ENCODE data around the gene TMEM212. TPM values are rescaled to one million over a fixed set of nuclear protein-coding genes. Genes with fewer than 3 reads are reported as not detected.
A peak's percentile ranks its signal among the peaks of the same experiment; 100 is the strongest.
"Not testable (repeated sequence)": the region's sequence is repeated elsewhere in the genome, so short reads cannot be mapped to it uniquely, and the experiment has no call there.

Gene TMEM212
- total and polyA plus RNA-seq, 5 donors: not detected

DNA sequence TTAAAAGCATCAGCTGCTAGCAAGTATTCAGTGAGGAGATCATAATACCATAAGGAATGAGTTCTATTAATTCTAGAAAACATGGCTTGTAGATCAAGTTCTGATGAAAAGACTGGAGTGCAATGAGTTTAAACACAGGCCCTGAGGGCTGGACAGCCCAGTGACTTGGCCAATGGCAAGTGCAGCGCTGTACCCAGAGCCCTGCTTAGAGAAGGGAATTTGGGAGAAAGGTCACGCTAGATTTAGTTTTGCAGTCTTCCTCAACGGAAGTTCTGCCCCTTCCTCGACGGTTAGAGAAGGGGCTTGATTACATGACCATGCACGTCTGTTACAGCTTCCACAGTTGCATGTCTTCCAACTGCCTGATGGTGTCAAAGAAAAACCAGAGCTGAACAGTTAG is 4.0 kb downstream of the TMEM212 start:
- whole genome bisulfite sequencing: 64% methylated on average over 6 of the region's 6 CpGs
- ATAC-seq: no peak
- Histone ChIP-seq H3K4me1 (ENCODE audit: control insufficient read depth, insufficient read depth, low read length) (no peaks in the 10 kb centered on the region), H3K27me3 (ENCODE audit: control insufficient read depth, insufficient read depth) (no peaks in the 10 kb centered on the region), H3K9me3 (ENCODE audit: control insufficient read depth, low read length) (no peaks in the 10 kb centered on the region), H3K4me3 (ENCODE audit: low read length) (no peak overlapping the region), H3K27ac (ENCODE audit: low read length) (no peak overlapping the region)
- DNase-seq: no peak
- intact Hi-C loops (cut with DNase I): no loop called here

DNA sequence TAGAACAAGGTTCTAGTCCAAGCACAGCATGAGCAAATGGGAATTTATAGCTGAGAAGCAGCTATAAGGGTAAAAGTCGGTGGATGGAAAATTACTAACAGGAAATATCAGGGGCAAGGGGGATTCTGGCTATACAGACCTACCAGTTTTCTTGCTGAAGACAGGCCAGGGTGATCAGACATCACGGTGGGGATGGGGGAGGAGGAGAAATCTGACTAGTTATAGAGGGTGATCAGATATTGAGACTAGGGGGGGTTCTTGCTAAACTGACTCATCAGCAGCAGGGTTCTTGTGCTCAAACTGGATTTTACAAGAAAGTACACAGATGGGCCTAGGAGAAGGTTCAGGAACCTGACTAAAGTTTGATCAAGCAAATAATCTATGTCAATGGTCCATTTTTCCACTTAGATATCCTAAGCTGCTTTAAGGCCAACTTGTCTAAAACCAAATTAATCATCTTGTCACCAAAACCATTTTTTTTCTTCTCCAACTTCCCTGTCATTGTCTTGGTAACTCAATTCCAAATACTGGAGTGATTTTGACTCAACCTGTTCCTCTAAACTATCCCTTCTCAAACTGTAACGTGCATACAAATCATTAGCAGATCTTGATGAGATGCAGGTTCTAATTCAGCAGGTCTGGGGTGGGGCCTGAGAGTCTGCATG is 4.6 kb downstream of the TMEM212 start:
- Histone ChIP-seq H3K9me3 (ENCODE audit: control insufficient read depth, low read length) (no peaks in the 10 kb centered on the region), H3K4me1 (ENCODE audit: control insufficient read depth, insufficient read depth, low read length) (no peaks in the 10 kb centered on the region), H3K27ac (ENCODE audit: low read length) (no peak overlapping the region), H3K4me3 (ENCODE audit: low read length) (no peak overlapping the region), H3K27me3 (ENCODE audit: control insufficient read depth, insufficient read depth) (no peaks in the 10 kb centered on the region)
- ATAC-seq (no peak), DNase-seq (no peak)
- intact Hi-C loops (cut with DNase I): no loop called here
- WGBS: 76% methylated on average over 3 of the region's 3 CpGs

DNA sequence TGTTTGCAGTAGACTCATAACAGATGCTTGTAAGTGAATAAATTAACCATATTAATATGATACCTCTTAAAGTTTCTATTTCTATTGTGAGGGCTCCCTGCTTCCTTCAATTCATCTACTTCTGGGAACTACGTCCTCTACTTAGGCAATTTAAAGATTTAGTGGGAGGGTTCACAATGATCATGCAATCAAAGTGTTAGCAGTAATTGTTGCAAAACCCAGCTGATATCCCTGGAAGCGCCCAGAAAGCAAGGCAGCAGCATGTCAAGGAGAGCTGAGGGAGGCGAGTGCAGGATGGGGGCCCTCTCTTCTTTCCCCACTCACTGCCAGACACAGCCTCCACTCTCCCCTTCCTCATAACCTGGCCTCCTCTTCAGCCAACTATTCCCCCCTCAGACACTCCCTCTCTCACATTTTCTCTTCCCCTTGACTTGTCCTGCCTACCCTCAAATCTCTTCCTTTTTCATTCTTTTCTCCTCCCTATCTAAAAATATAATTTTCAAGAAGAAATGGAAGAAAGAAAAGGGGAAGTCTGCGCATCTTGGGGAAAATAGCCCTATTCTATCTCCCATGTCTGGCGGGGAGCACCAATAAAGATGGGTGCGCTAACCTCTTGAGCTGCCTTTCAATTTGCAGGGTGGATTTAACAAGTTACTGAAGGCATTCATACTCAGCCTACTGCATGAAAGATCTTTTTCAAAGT is 6.6 kb downstream of the TMEM212 start:
- DNase-seq (no peak), ATAC-seq (no peak)
- Histone ChIP-seq H3K9me3 (ENCODE audit: control insufficient read depth, low read length) (no peaks in the 10 kb centered on the region), H3K4me3 (ENCODE audit: low read length) (no peak overlapping the region), H3K27me3 (ENCODE audit: control insufficient read depth, insufficient read depth) (no peaks in the 10 kb centered on the region), H3K27ac (ENCODE audit: low read length) (no peak overlapping the region), H3K4me1 (ENCODE audit: control insufficient read depth, insufficient read depth, low read length) (no peaks in the 10 kb centered on the region)
- intact Hi-C loops (cut with DNase I): loop anchor here in 1 of 4 donors (10.0 kb wide), 1 partner anchor 705 kb away; no protein-coding TSS in a partner anchor
- 82% methylated on average over 6 of the region's 6 CpGs for WGBS

DNA sequence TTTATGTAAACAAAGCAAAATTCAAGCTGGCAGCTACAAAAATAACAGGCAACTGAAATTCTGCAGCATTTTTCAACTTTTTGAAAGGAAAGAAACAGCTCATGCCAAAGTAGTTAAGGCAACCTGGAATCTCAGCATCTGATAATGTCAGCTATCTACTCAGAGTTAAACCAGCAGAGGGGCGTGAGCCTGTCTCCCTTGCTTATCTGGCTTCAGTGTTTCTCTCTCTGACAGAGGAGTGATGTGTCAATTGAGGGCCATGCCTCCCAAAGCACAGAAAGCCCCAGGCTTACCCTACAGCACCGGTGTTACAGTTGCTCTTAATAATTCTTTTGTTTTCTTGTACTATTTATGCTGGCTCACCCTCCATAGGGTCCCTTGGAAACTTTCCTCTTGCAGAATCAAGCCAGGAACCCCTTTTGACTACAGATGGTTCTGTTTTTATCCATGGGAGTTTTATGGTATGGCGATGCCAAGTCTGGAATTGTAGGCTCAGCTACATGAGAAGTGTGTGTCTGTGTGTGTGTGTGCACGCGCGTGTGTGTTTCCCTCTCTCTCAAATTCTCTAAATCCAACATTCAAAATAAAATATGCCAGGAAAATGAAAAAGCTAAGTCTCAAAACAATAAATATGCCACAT is 7.3 kb downstream of the TMEM212 start:
- intact Hi-C loops (cut with DNase I): loop anchor here in 1 of 4 donors (10.0 kb wide), 1 partner anchor 706 kb away; no protein-coding TSS in a partner anchor
- 59% methylated on average over 6 of the region's 6 CpGs for WGBS

DNA sequence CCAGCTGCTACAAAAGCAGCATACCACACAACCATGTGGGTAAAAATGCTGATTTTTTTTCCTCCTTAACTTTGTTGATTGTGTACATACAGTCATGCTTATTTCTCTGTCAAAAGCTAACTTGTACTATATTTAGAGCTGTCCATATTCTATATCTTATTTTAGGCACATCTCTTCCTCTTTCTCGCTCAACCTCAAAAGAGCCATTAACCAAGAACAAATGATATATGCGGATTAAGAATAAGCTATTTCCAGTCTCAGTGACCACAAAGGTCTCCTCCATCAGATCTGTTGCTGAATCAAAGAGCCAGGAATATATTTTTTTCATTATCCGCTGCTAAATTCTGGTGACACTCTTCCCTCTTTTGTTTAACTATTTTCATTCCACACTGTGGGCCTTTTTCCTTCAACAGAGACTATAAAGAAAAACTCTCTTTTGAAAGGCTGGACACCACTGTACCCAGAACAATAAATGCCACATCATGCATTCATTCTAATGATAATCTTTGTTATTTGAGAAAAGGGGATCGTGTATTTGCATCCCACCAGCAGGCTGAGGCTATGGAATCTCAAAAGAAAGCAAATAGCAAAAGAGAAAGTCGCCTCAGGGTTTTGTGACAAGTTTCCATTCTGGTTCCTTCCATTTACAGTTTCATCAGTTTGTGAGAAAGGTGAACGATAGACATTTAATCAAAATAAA is 8.0 kb downstream of the TMEM212 start:
- intact Hi-C loops (cut with DNase I): loop anchor here in 1 of 4 donors (10.0 kb wide), 1 partner anchor 706 kb away; no protein-coding TSS in a partner anchor
- Histone ChIP-seq H3K27me3 (ENCODE audit: control insufficient read depth, insufficient read depth) (no peaks in the 10 kb centered on the region), H3K27ac (ENCODE audit: low read length) (no peak overlapping the region), H3K4me1 (ENCODE audit: control insufficient read depth, insufficient read depth, low read length) (no peaks in the 10 kb centered on the region), H3K4me3 (ENCODE audit: low read length) (no peak overlapping the region), H3K9me3 (ENCODE audit: control insufficient read depth, low read length) (no peaks in the 10 kb centered on the region)
- ATAC-seq (no peak), DNase-seq (no peak)
- WGBS: 81% methylated on average over 6 of the region's 6 CpGs

More for the DNA sequence above, 7.3 kb downstream of the TMEM212 start:
- ATAC-seq: peak; percentile 48 to 62
- H3K9me3 ChIP-seq (ENCODE audit: control insufficient read depth, low read length): no peaks in the 10 kb centered on the region
- no peak overlapping the region for H3K27ac ChIP-seq (ENCODE audit: low read length)
- H3K4me1 ChIP-seq (ENCODE audit: control insufficient read depth, insufficient read depth, low read length): no peaks in the 10 kb centered on the region
- no peak for DNase-seq
- no peaks in the 10 kb centered on the region for H3K27me3 ChIP-seq (ENCODE audit: control insufficient read depth, insufficient read depth)
- H3K4me3 ChIP-seq (ENCODE audit: low read length): no peak overlapping the region

DNA sequence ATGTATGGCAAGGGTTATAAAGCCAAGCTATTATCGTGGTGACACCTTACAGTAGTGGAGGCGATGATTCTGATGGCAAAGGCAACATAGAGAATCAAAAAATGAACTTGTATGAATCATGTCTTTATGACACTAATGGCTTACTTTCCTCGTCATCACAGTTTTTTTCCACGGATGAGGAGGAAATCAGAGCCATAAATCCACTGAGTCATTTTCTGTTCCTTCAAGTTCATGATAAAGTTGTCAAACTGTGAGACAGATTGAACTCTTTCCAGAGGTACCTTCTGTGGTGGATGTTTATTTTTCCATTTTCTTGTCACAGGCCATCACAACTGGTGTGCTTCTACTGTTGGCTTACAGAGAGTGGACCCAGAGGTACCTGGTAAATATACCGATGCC is 8.5 kb downstream of the TMEM212 start:
- DNase-seq (no peak), ATAC-seq (peak in 1 of 2 donors; percentile 66)
- intact Hi-C loops (cut with DNase I): loop anchor here in 1 of 4 donors (10.0 kb wide), 1 partner anchor 707 kb away; no protein-coding TSS in a partner anchor
- Histone ChIP-seq H3K27ac (ENCODE audit: low read length) (no peak overlapping the region), H3K9me3 (ENCODE audit: control insufficient read depth, low read length) (no peaks in the 10 kb centered on the region), H3K4me1 (ENCODE audit: control insufficient read depth, insufficient read depth, low read length) (no peaks in the 10 kb centered on the region), H3K4me3 (ENCODE audit: low read length) (no peak overlapping the region), H3K27me3 (ENCODE audit: control insufficient read depth, insufficient read depth) (no peaks in the 10 kb centered on the region)
- WGBS: 78% methylated on average over 5 of the region's 5 CpGs

DNA sequence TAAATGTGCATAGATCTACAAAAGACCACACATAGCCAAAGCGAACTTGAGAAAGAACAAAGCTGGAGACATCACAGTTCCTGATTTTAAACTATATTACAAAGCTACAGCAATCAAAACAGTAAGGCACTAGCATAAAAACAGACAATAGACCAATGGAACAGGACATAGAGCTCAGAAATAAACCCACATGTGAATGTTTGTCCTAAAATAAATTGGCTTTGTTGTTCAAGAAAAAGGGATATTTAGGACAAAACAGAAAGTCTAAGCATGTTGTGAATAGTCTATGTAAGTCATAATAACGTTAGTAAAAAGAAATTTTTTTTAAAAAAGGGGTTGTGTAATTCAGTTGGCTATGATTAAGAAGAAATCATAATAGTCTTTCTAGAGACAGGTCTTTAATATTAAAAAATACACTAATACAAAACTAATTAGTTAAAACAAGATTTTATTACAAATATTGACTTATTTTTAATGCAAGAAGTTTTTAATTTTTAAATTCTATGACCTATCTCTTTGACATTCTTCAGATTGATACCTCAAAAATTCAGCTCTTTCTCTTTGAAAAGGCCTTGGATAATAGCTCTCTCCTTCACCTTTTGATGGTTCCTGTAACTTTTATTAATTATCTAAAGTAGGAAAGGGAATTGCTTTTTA is 11.6 kb downstream of the TMEM212 start:
- ATAC-seq (no peak), DNase-seq (no peak)
- WGBS: 83% methylated on average over 2 of the region's 2 CpGs
- H3K9me3 ChIP-seq (ENCODE audit: control insufficient read depth, low read length): no peaks in the 10 kb centered on the region
- intact Hi-C loops (cut with DNase I): loop anchor here in 1 of 4 donors (10.0 kb wide), 1 partner anchor 710 kb away; no protein-coding TSS in a partner anchor
- H3K4me1 ChIP-seq (ENCODE audit: control insufficient read depth, insufficient read depth, low read length): no peaks in the 10 kb centered on the region
- H3K27me3 ChIP-seq (ENCODE audit: control insufficient read depth, insufficient read depth): no peaks in the 10 kb centered on the region
- H3K4me3 ChIP-seq (ENCODE audit: low read length): no peak overlapping the region
- no peak overlapping the region for H3K27ac ChIP-seq (ENCODE audit: low read length)

DNA sequence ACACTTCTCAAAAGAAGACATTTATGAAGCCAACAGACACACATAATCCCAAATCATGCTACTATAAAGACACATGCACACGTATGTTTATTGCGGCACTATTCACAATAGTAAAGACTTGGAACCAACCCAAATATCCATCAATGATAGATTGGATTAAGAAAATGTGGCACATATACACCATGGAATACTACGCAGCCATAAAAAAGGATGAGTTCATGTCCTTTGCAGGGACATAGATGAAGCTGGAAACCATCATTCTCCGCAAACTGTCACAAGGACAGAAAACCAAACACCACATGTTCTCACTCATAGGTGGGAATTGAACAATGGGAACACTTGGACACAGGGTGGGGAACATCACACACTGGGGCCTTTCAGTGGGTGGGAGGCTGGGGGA is 15.6 kb downstream of the TMEM212 start:
- not testable (repeated sequence) for H3K27ac ChIP-seq (ENCODE audit: low read length); H3K9me3 ChIP-seq (ENCODE audit: control insufficient read depth, low read length); H3K4me1 ChIP-seq (ENCODE audit: control insufficient read depth, insufficient read depth, low read length); H3K27me3 ChIP-seq (ENCODE audit: control insufficient read depth, insufficient read depth); DNase-seq; H3K4me3 ChIP-seq (ENCODE audit: low read length); ATAC-seq
- 96% methylated on average over 4 of the region's 4 CpGs for WGBS
- intact Hi-C loops (cut with DNase I): loop anchor here in 1 of 4 donors (10.0 kb wide), 1 partner anchor 714 kb away; no protein-coding TSS in a partner anchor

DNA sequence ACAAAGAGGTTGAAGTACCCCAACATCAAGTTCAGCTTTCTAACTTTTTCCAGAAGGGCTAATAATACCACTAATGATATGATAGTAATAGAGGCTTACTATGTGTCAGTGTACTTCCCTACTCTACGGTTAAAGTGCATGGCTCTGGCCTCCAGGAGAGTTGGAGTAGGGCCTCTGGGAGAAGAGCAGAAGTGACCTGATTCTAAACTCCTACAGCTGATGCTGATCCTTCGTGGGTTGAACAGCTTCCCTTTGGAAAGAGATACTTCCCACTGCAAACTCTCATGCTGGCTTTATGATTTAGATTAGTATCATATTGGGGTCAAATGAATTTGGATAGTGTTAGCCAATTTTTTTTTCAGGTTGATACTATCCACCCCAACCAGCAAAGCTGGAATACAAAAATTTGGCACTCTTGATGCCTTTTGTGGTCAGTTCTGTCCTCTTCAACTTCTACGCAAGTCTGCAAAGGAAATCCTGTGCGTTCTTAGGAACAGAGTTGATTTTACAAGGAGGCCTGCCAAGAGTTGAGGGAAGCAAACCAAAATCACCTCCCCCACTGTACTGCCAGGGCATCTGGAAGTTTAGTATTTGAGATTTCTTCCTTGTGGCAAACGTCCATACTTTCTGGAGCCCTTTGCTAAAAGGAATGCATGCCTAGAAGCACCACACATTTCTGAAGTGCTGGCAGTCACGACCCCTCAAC is 17.8 kb downstream of the TMEM212 start:
- H3K4me3 ChIP-seq (ENCODE audit: low read length): no peak overlapping the region
- peak overlapping the region; percentile 72 for H3K27ac ChIP-seq (ENCODE audit: low read length)
- H3K27me3 ChIP-seq (ENCODE audit: control insufficient read depth, insufficient read depth): no peaks in the 10 kb centered on the region
- ATAC-seq: peak; percentile 90 to 92
- intact Hi-C loops (cut with DNase I): no loop called here
- peaks cover 4% of the 10 kb centered on the region for H3K4me1 ChIP-seq (ENCODE audit: control insufficient read depth, insufficient read depth, low read length)
- WGBS: 19% methylated on average over 6 of the region's 6 CpGs
- DNase-seq: peak in 1 of 3 donors; percentile 58
- H3K9me3 ChIP-seq (ENCODE audit: control insufficient read depth, low read length): no peaks in the 10 kb centered on the region

DNA sequence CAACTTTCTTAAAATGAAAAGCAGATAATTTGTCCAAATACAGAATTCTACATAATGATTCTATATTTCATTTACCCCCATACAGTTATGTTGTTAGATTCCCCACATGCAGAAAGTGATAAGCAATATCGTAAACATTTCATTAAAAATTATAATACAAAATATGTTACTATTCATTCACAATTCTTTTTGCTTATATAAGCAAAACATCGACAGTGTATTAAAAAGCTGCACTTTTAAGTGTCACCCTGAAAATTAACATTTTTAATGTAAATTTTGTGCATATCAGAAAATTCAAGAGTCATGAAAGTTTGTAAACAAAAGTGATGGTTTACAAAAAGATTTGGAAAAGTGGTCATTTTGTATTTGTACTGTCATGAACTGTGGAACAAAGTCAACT is 19.2 kb downstream of the TMEM212 start:
- Histone ChIP-seq H3K4me1 (ENCODE audit: control insufficient read depth, insufficient read depth, low read length) (peaks cover 4% of the 10 kb centered on the region), H3K27ac (ENCODE audit: low read length) (no peak overlapping the region), H3K9me3 (ENCODE audit: control insufficient read depth, low read length) (no peaks in the 10 kb centered on the region), H3K4me3 (ENCODE audit: low read length) (no peak overlapping the region), H3K27me3 (ENCODE audit: control insufficient read depth, insufficient read depth) (no peaks in the 10 kb centered on the region)
- DNase-seq (no peak), ATAC-seq (no peak)
- WGBS: 81% methylated on average over 2 of the region's 2 CpGs
- intact Hi-C loops (cut with DNase I): no loop called here
